Measurements from ENCODE around the gene KCNK18.

- TF ChIP-seq CTCF (IDR thresholded peaks at IDR 0.05), result no peak
- TF ChIP-seq POLR2A (IDR thresholded peaks at IDR 0.05), result no peak
Measured at GRCh38 chr10:117250411-117250810, 53.1 kb downstream of the KCNK18 start.

Measured in body of pancreas (tissue), 4 donors.